NB4 (cell line): ENCODE data around the gene BRI3.
A peak's percentile ranks its signal among the peaks of the same experiment; 100 is the strongest.

Experiments
- DNase-seq: peaks from one replicate; pipeline ENCODE4 v3.0.0; 2010; ENCODE audit warnings: low read depth
- H3K4me3 ChIP-seq: one replicate; pipeline ENCODE4 v1.5.1; 2011; ENCODE audit warnings: mild to moderate bottlenecking, low read depth, low read length, moderate library complexity
- CTCF ChIP-seq: IDR thresholded peaks from one replicate; pipeline ENCODE4 v1.5.1; 2012; ENCODE audit warnings: low read depth, low read length
- MAX ChIP-seq: IDR thresholded peaks from 2 replicates; pipeline ENCODE4 v1.6.1; 2011; ENCODE audit warnings: low read depth, low read length
- MYC ChIP-seq: IDR thresholded peaks from 2 replicates; pipeline ENCODE4 v1.6.1; 2011; ENCODE audit warnings: low read depth, low read length
- POLR2A ChIP-seq: IDR thresholded peaks from 2 replicates; pipeline ENCODE4 v1.6.1; 2011; ENCODE audit warnings: mild to moderate bottlenecking; ENCODE audit not compliant: insufficient read length; ENCODE audit errors: extremely low read depth

The BRI3 gene

GRCh38 chr7:98280791-98281756, at the start of gene BRI3:
Gene BRI3, plus strand, starts transcription at chr7:98281686. Its CDS starts 110 bp downstream, at chr7:98281796.
- DNase-seq: peak; percentile 94
- peak within 1 kb of the TSS; percentile 56 for H3K4me3 ChIP-seq
- no peak for TF ChIP-seq MYC
- TF ChIP-seq POLR2A: peak; percentile 57
- no peak for TF ChIP-seq CTCF
- 0 out of 2 replicates have a peak, but pooled peaks have one; percentile 18 for TF ChIP-seq MAX

- TF ChIP-seq MYC: no peak
- TF ChIP-seq MAX: no peak
- TF ChIP-seq CTCF: no peak
- TF ChIP-seq POLR2A: no peak
- DNase-seq: no peak
- H3K4me3 ChIP-seq: no peak overlapping the region
These were observed 49.3 kb upstream of the BRI3 start for GRCh38 chr7:98232263-98232585.

- H3K4me3 ChIP-seq: no peak overlapping the region
- no peak for TF ChIP-seq CTCF
- no peak for TF ChIP-seq POLR2A
- no peak for TF ChIP-seq MAX
- no peak for TF ChIP-seq MYC
- DNase-seq: no peak
These were observed 48.7 kb upstream of the BRI3 start for GRCh38 chr7:98232799-98233198.

GRCh38 chr7:98233219-98234070, 48.0 kb upstream of the BRI3 start:
- no peak for DNase-seq
- H3K4me3 ChIP-seq: no peak overlapping the region
- TF ChIP-seq POLR2A (no peak), MYC (no peak), MAX (no peak), CTCF (no peak)

- TF ChIP-seq POLR2A: no peak
- no peak for TF ChIP-seq MYC
- TF ChIP-seq MAX: no peak
- no peak for TF ChIP-seq CTCF
- DNase-seq: no peak
- no peak overlapping the region for H3K4me3 ChIP-seq
These were observed 46.9 kb upstream of the BRI3 start for GRCh38 chr7:98234429-98235147.
